ENCODE measurements around the gene LNPK.
"Not testable (repeated sequence)": the region's sequence is repeated elsewhere in the genome, so short reads cannot be mapped to it uniquely, and the experiment has no call there.

Gene LNPK

DNA sequence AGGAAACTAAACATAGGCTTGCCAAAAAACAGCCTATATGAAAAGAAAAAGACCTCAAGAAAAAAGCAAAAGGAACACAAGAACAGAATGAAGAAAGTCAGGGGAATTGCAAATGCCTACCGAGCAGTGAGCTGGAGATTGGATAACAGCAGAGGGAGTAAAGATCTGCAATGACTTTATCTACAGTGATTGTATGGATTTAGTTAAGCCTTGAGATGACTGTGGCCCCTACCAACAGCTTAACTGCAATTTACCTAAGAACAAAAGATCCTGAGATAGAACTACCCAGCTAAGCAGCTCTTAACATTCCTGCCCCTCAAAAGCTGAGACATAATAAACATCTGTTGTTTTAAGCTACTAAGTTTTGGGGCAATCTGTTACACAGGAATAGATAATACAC, 20.5 kb downstream of the LNPK start:
- no peak for DNase-seq
- intact Hi-C loops (cut with DNase I): no loop called here

- intact Hi-C loops (cut with DNase I): no loop called here
- no peak for DNase-seq
Observed at GRCh38 chr2:175976391-175977157, 25.5 kb downstream of the LNPK start.

DNA sequence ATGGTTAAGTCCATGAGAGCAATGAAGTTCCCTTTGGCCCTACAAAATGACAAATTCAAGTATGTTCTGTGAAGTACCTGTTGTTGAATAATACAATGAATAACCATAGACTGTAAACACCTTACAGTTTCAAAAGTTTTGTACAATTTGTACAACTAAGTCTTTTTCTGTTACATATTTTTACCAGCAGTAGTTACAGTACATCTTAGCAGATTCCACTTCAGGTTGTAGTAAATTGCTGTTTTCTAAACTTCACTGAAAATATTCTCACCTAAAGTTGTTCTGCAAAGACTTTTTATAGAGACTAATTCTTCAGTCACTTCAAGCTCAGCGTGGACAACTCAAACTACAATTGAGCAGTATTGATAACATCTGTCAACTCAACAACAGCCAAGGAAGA, 28.7 kb downstream of the LNPK start:
- no peak for DNase-seq
- intact Hi-C loops (cut with DNase I): no loop called here

- no peak for DNase-seq
- intact Hi-C loops (cut with DNase I): no loop called here
Observed at GRCh38 chr2:175966839-175967238, 35.2 kb downstream of the LNPK start.

- intact Hi-C loops (cut with DNase I): no loop called here
- DNase-seq: no peak
Observed at GRCh38 chr2:175965773-175966172, 36.3 kb downstream of the LNPK start.

DNA sequence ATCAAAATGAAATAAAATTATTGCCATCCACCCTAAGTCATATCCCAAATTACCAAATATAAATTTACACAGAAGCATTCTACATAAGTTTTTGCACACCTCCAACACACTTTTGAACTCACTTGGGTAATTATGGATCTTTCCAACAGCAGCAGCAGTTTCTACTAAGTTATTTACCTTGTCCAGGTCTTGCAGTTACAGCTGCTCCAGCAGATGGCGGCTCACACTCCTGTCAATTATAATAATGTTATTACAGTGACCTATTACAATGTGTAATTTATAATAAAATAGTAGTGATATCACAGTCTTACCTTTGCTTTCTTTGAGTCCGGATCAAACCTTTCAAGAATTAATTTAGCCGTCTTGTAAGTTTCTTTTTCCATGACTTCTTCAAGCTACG, 37.9 kb downstream of the LNPK start:
- intact Hi-C loops (cut with DNase I): no loop called here
- no peak for DNase-seq

DNA sequence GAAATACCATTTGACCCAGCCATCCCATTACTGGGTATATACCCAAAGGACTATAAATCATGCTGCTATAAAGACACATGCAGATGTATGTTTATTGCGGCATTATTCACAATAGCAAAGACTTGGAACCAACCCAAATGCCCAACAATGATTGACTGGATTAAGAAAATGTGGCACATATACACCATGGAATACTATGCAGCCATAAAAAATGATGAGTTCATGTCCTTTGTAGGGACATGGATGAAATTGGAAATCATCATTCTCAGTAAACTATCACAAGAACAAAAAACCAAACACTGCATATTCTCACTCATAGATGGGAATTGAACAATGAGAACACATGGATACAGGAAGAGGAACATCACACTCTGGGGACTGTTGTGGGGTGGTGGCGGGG, 38.9 kb downstream of the LNPK start:
- intact Hi-C loops (cut with DNase I); DNase-seq: not testable (repeated sequence)

DNA sequence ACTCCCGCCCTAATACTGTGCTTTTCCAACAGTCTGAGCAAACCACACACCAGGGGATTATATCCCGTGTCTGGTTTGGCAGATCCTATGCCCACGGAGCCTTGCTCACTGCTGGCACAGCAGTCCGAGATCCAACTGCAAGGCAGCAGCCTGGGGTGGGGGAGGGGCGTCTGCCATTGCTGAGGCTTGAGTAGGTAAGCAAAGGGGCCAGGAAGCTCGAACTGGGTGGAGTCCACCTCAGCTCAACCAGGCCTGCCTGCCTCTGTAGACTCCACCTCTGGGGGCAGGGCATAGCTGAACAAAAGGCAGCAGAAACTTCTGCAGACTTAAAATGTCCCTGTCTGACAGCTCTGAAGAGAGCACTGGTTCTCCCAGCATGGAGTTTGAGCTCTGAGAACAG, 44.2 kb downstream of the LNPK start:
- no peak for DNase-seq

DNA sequence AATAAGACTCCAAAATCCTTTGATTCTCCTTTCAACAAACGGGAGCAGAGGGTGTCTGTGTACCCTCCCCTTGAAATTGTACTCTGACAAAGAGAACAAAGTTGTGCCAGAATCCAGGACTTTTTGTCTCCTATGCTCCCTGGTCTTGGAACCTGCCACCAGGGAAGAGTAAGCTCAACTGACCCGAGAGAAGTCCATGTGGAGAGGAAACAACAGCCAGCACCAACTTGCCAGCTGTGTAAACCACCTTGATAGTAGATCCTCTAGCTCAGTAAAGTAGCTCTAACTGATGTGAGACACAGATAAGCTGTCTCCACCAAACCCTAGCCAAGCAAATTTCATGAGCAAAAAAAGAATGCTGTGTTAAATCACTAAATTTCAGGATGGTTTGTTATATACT, 46.9 kb downstream of the LNPK start:
- no peak for DNase-seq
- intact Hi-C loops (cut with DNase I): no loop called here

More for the DNA sequence above, 44.2 kb downstream of the LNPK start:
- intact Hi-C loops (cut with DNase I): no loop called here

DNA sequence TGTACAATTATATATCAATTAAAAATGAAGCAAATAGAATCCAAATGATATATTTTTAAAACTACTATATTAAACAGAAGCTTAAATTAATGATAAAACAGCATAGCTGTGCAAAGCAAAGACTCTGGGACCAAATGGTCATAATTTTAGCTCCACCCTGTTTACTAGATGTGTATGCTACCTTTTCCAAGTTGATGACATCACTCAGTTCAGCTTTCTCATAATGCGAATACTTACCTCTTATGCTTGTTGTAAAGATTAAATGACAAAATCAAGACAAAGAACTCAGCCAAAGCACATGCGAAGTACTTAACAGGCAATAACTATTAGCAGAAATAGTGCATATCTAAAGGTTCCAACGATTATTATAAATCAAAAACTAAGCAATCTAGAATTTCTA, 51.6 kb downstream of the LNPK start:
- no peak for DNase-seq
- intact Hi-C loops (cut with DNase I): no loop called here

DNA sequence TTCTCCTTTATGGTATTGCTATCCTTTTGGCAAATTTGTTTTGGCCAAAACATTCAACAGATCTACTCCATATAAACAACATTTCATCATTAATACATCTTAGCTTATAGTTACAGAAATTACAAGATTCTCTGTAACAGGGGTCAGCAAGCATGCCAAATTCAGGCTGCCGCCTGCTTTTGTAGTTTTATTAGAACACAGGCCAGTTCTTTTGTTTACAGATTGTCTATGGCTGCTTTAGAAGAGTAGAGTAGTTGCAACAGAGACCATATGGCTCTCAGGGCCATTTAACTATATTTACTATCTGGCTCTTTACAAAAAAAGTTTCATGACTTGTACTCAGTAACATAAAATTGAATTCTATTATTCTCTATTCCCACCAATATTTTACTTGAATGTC, 53.9 kb downstream of the LNPK start:
- intact Hi-C loops (cut with DNase I): no loop called here
- no peak for DNase-seq

- no peak for DNase-seq
- intact Hi-C loops (cut with DNase I): no loop called here
Observed at GRCh38 chr2:175947073-175947472, 55.0 kb downstream of the LNPK start.

DNA sequence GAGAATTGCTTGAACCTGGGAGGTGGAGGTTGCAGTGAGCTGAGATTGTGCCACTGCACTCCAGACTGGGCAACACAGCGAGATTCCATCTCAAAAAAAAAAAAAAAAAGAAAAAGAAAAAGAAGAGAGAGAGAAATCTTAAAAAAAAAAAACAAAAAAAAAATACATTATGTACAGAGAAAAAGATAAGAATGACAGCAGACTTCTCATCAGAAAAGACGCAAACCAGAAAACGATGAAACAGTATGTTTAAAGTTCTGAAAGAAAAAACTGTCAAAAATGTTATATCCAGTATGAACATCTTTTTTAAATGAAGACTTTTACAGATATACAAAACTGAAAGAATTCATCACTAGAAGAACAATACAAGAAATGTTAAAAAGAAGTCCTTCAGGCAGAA, 60.4 kb downstream of the LNPK start:
- DNase-seq: no peak
- intact Hi-C loops (cut with DNase I): no loop called here

GRCh38 chr2:175937216-175937615, 64.9 kb downstream of the LNPK start:
- DNase-seq: no peak
- intact Hi-C loops (cut with DNase I): no loop called here

- intact Hi-C loops (cut with DNase I): no loop called here
- no peak for DNase-seq
Observed at GRCh38 chr2:175935289-175936181, 66.5 kb downstream of the LNPK start.

DNA sequence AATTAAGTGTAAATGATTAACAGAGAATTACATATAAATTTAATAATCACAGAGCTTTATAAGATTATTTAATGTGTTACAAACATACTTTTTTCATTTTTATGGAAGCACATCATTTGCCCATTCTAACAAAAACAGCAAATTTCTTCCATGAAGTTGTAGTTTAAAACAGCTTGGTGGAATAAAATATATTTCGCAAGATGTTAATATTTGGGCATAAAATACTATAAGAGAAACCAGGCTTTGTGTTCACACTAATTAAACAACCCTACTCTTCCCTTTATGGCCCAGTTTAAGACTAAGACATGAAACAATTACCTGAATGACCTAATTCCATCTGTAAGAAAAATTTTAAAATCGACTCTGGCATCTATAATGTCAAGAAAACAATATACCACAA, 69.4 kb downstream of the LNPK start:
- no peak for DNase-seq

DNA sequence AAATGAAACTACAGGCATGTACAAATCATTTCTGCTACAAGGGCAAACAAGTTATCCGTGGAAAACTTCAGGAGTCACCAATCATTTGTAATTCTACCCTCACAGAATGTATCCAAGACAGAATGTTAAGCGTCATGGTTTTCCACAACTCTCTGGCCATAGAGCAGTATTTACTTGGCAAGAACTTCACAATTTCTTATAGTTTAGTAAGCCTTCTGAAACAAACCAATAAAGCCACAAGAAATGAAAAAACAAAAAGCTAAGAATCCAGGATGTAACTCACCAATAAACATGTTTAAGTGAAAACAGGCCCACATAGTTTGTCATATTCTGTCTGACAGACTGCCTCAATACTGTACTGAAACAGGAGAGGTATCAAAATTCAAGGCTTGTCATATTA, 70.3 kb downstream of the LNPK start:
- intact Hi-C loops (cut with DNase I): no loop called here
- DNase-seq: no peak

More for the DNA sequence above, 69.4 kb downstream of the LNPK start:
- intact Hi-C loops (cut with DNase I): no loop called here

- intact Hi-C loops (cut with DNase I): no loop called here
- no peak for DNase-seq
Observed at GRCh38 chr2:175930504-175930903, 71.6 kb downstream of the LNPK start.

DNA sequence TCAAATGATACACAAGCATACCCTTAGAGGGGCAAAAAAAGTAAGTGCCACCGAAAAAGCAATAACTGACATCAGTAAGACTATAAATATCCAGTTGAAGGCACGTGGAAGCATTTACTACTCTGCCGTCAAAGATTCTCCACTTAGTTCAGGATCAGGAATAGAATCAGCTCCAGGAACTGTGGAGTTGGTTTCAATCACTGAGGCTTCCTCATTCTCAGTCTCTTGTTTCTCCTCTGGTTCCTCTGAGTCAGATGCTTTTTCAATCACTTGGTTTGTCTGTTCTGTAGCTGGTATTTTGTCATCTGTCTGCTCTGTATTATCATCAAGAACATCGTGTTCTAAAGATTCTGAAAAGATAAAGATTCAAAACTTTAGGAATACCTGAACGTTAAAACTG, 72.2 kb downstream of the LNPK start:
- DNase-seq: peak in 6 of 42 donors; percentile 2 to 24 (median 8)
- intact Hi-C loops (cut with DNase I): no loop called here

DNA sequence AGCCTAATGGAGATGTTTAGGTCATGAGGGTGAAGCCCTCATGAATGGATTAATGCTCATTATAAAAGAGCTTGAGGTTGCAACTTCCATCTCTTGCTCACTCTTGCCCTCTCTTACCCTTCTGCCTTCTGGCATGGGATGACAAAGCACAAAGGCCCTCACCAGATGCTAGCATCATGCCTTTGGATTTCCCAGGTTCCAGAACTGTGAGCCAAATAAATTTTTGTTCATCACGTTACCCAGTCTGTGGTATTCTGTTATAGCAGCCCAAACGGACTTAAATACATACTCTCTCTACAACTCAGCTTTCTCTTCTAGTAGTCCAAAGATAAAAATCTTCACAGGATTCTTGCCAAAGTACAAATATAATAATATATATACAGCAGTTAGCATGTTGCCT, 75.8 kb downstream of the LNPK start:
- DNase-seq: no peak
- intact Hi-C loops (cut with DNase I): no loop called here

GRCh38 chr2:175922160-175922559, 79.9 kb downstream of the LNPK start:
- DNase-seq: no peak
- intact Hi-C loops (cut with DNase I): no loop called here

Measured in head of caudate nucleus (tissue), 42 donors.